GM21515 (cell line): ENCODE results near the gene HBA2.
A peak's percentile ranks its signal among the peaks of the same experiment; 100 is the strongest.
"Not testable (repeated sequence)": the region's sequence is repeated elsewhere in the genome, so short reads cannot be mapped to it uniquely, and the experiment has no call there.

Source experiments
- ATAC-seq: cut with Tn5 transposase; IDR thresholded peaks from one replicate; pipeline ENCODE4 v1.9.1; 2021; ENCODE audit not compliant: unreplicated experiment

HBA2 gene

DNA sequence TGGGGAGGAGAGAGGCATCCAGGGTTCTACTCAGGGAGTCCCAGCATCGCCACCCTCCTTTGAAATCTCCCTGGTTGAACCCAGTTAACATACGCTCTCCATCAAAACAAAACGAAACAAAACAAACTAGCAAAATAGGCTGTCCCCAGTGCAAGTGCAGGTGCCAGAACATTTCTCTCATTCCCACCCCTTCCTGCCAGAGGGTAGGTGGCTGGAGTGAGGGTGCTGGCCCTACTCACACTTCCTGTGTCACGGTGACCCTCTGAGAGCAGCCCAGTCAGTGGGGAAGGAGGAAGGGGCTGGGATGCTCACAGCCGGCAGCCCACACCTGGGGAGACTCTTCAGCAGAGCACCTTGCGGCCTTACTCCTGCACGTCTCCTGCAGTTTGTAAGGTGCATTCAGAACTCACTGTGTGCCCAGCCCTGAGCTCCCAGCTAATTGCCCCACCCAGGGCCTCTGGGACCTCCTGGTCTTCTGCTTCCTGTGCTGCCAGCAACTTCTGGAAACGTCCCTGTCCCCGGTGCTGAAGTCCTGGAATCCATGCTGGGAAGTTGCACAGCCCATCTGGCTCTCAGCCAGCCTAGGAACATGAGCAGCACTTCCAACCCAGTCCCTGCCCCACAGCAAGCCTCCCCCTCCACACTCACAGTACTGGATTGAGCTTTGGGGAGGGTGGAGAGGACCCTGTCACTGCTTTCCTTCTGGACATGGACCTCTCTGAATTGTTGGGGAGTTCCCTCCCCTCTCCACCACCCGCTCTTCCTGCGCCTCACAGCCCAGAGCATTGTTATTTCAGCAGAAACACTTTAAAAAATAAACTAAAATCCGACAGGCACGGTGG, 1.5 kb downstream of the HBA2 start:
- not testable (repeated sequence) for ATAC-seq

- no peak for ATAC-seq
Measured at GRCh38 chr16:175011-175949, 2.6 kb downstream of the HBA2 start.

DNA sequence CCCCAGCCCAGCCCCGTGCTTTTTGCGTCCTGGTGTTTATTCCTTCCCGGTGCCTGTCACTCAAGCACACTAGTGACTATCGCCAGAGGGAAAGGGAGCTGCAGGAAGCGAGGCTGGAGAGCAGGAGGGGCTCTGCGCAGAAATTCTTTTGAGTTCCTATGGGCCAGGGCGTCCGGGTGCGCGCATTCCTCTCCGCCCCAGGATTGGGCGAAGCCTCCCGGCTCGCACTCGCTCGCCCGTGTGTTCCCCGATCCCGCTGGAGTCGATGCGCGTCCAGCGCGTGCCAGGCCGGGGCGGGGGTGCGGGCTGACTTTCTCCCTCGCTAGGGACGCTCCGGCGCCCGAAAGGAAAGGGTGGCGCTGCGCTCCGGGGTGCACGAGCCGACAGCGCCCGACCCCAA, 3.3 kb downstream of the HBA2 start:
- not testable (repeated sequence) for ATAC-seq

GRCh38 chr16:176477-177382, 4.1 kb downstream of the HBA2 start, which contains the start of gene HBA1:
TSS of gene HBA1 (plus strand) at chr16:176680. CDS start at chr16:176717, 37 bp downstream.
- not testable (repeated sequence) for ATAC-seq

- no peak for ATAC-seq
Measured at GRCh38 chr16:177394-177822, 4.7 kb downstream of the HBA2 start.

DNA sequence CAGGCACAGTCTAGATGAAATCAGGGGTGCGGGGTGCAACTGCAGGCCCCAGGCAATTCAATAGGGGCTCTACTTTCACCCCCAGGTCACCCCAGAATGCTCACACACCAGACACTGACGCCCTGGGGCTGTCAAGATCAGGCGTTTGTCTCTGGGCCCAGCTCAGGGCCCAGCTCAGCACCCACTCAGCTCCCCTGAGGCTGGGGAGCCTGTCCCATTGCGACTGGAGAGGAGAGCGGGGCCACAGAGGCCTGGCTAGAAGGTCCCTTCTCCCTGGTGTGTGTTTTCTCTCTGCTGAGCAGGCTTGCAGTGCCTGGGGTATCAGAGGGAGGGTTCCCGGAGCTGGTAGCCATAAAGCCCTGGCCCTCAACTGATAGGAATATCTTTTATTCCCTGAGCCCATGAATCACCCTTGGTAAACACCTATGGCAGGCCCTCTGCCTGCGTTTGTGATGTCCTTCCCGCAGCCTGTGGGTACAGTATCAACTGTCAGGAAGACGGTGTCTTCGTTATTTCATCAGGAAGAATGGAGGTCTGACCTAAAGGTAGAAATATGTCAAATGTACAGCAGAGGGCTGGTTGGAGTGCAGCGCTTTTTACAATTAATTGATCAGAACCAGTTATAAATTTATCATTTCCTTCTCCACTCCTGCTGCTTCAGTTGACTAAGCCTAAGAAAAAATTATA, 5.4 kb downstream of the HBA2 start:
- ATAC-seq = no peak

DNA sequence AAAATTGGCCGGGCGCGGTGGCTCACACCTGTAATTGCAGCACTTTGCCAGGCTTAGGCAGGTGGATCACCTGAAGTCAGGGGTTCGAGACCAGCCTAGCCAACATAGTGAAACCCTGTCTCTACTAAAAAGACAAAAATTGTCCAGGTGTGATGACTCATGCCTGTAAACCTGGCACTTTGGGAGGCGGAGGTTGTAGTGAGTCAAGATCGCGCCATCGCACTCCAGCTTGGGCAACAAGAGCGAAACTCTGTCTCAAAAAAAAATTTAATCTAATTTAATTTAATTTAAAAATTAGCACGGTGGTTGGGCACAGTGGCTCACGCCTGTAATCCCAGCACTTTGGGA, 6.0 kb downstream of the HBA2 start:
- ATAC-seq = no peak

DNA sequence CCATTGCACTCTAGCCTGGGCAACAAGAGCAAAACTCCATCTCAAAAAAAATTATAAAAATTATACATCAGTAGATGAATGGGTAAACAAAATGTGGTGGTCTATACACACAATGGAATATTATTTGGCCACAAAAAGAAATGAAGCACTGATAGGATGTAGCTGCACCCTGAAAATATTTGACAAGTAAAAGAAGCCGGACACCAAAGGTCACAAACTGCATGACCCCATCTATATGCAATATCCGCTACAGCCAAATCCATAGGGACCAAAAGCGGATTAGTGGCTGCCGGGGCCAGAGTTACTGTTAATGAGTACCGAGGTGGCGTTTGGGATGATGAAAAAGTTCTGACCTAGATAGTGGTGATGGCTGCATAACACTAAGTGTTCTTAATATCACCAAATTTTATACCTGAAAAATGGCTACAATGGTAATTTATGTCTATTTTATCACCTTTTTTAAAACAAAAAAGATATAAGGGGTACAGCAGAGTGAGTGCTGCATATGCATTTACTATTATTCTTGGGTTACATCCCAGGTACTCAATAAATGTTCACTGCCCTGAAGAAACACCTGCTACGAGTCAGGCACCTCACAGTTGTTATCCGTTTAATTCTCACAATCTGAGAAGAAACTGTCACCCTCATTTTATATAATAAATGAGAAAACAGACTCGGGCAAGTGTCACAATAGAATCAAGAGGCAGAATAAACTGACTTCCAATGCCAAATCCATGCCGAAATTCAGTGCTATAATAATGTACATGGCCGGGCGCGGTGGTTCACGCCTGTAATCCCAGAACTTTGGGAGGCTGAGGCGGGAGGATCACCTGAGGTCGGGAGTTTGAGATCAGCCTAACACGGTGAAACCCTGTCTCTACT, 6.8 kb downstream of the HBA2 start:
- ATAC-seq = no peak

- ATAC-seq = no peak
Measured at GRCh38 chr16:180101-180675, 7.5 kb downstream of the HBA2 start, which contains the start of gene HBQ1. TSS of gene HBQ1 (plus strand) at chr16:180459. CDS start at chr16:180487, 28 bp downstream.

DNA sequence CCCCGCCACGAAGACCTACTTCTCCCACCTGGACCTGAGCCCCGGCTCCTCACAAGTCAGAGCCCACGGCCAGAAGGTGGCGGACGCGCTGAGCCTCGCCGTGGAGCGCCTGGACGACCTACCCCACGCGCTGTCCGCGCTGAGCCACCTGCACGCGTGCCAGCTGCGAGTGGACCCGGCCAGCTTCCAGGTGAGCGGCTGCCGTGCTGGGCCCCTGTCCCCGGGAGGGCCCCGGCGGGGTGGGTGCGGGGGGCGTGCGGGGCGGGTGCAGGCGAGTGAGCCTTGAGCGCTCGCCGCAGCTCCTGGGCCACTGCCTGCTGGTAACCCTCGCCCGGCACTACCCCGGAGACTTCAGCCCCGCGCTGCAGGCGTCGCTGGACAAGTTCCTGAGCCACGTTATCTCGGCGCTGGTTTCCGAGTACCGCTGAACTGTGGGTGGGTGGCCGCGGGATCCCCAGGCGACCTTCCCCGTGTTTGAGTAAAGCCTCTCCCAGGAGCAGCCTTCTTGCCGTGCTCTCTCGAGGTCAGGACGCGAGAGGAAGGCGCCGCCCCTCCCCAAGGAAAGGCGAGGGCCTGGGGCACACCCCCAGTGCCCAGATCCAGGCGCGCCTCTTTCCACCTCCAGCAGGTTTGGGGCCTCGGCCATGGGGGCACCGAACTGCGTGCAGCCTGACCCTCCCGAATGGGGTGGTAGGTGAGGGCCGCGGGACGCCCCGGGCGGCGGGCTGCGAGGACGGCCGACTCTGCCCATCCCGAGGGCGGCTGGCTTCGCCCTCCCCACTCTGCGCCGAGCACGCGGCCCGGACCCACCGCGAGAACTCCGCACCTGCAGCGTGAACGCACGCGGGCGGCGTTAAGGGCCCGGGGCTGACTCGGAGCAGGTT, 8.2 kb downstream of the HBA2 start:
- peak; percentile 38 for ATAC-seq

DNA sequence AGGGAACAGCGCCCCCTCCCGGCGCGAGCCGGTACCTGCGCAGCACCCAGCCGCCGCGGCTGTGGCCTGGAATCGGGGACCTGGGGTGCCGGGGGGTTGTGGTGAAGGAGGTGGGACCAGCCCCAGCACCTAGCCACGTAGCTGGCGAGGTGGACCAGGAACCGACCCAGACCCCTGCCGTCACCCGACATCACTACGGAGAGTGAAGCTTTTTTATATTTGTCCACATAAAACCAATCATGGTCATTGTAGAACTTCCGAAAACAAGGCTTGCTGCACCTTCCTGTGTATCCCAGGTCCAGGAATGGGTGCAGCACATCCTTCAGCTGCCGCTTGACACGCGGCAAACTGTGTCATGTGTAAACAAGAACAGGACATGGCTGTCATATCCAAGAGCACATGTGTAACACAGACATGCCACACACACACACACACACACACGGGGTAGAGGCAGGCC, 8.9 kb downstream of the HBA2 start:
- ATAC-seq = no peak

GRCh38 chr16:183005-183404, 10.3 kb downstream of the HBA2 start:
- no peak for ATAC-seq

GRCh38 chr16:185213-185612, 12.5 kb downstream of the HBA2 start:
- no peak for ATAC-seq

DNA sequence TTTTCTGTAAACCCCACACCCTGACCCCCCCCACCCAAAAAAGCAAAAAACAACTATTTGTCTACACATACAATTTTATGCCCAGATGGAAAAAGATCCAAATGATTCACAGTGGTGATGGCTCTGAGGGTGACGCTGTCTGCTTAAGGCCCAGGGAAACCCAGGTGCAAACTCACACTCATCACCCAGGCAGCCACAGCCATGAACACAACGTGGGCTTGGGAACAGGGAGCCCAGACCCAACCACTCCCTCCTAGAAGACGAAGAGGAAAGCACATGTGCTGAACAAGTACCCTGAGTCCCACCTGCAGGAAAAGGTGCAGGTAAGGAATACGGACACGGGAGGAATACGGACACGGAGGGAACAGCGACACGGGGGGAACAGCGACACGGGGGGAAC, 13.0 kb downstream of the HBA2 start:
- no peak for ATAC-seq

- no peak for ATAC-seq
Measured at GRCh38 chr16:187330-187729, 14.7 kb downstream of the HBA2 start.

DNA sequence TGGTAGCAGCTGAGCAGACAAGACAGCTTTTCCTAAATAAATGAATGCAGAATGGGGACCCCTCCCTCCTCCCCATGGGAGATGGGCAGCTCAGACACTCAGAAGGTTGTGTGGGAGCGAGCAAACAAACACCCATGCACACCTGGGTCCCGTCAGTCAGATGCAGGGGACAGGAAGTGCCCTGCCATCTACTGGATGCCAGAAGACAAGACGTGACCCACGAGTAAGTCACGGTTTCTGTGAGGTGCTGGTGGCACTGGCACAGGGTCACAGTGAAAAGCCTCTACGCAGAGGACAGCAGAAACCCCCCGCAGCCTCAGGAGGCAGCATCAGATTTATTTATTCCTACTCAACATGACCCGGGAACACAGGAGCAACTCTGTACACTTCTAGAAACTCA, 16.0 kb downstream of the HBA2 start:
- ATAC-seq = no peak

DNA sequence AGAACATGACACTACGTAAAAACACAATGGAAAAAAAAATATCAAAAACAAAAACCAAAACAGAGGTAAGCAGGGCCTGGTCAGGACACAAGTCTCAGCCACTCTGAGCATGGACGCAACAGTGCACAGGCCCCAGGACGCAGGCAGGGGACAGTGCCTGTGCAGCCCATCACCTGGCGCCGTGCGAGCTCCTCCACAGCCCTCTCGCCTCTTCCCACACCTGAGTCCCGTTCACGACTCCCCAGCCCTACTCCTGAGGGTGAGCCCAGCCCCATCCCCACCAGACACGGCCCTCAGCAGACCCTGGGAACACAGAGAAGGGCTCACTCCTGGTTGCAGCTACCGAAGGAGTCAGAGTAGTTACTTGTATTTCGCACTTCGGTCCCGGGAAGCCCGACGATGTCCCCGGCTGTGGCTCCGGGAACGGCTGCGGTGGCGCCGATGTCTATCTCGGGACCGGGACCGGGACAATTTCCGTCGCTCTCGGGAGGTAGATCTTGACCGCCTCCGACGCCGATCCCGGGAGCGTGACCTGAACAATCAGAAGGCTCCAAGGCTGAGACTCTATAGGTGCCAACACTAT, 17.0 kb downstream of the HBA2 start:
- ATAC-seq = no peak
